Activated naive CD4-positive, alpha-beta T cell treated with anti-CD3 and anti-CD28 coated beads, Interleukin-2, amount 50 U/mL, for 72 hours (primary cell): Measurements from ENCODE around the gene DMPK. TPM values are rescaled to one million over a fixed set of nuclear protein-coding genes. Genes with fewer than 3 reads are reported as not detected.
"Not testable (repeated sequence)": the region's sequence is repeated elsewhere in the genome, so short reads cannot be mapped to it uniquely, and the experiment has no call there.

Experiments used
- ATAC-seq, 2 donors: fragments of 150-1000 bp; cut with Tn5 transposase; 2 replicates each; pipeline ENCODE4 v1.10.0; 2021; ENCODE audit warnings: mild to moderate bottlenecking in 2 of 2, moderate library complexity in 2 of 2
- DNase-seq, 2 donors: peaks; one replicate each; pipeline ENCODE4 v3.0.0; 2021 to 2022; ENCODE audit warnings: low spot score in 2 of 2
- H3K27ac Mint-ChIP-seq, 2 donors: one replicate each; pipeline ENCODE4 v1.8.0; 2022; ENCODE audit warnings: mild to moderate bottlenecking in 2 of 2, mixed read lengths in 2 of 2
- H3K36me3 Mint-ChIP-seq, 2 donors: one replicate each; pipeline ENCODE4 v1.8.0; 2022; ENCODE audit warnings: mixed read lengths in 2 of 2
- H3K9me3 Mint-ChIP-seq, 2 donors: one replicate each; pipeline ENCODE4 v1.8.0; 2022; ENCODE audit warnings: mixed read lengths in 2 of 2
- total RNA-seq, 2 donors: library from RNA; stranded (reverse); gene quantifications; one replicate each; pipeline ENCODE4 v1.2.3, GENCODE V29; 2022

The DMPK gene
- total RNA-seq, 2 donors from 2014 or later: 11.1 to 13.8 TPM

DNA sequence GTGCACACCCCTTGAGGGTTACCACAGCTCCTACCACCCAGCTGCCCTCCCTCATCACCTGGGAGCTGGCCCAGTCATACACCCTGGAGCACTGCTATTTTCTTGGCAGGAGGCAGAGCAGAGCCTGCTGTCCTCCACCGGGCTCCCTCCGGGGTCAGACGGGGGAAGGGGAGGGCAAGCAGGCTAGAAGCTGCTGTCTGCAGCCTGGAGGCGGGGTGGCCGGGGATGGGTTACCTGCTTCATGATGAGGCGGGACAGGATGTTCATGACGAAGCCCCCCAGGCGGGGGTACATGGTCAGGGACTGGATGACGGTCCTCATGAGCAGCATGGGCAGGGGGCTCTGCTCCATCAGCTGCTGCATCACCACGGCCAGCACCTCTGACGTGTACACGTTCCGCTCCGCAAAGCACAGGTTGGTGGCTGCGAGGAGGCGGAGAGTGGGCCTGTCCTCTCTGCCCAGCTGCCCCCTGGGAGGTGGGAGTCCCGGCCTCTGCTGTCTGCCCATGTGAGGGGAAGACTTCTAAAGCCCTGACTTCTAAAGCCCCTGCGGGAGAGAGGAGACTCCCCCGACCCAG is 35.5 kb upstream of the DMPK start:
- Mint-ChIP-seq H3K27ac (no peak overlapping the region), H3K9me3 (no peaks in the 10 kb centered on the region), H3K36me3 (no peaks in the 10 kb centered on the region)
- ATAC-seq (peak; percentile 5 to 19), DNase-seq (no peak)

- Mint-ChIP-seq H3K27ac (peak overlapping the region in 1 of 2 donors; percentile 44), H3K9me3 (no peaks in the 10 kb centered on the region)
Observed at GRCh38 chr19:45817010-45817724, 34.9 kb upstream of the DMPK start.

GRCh38 chr19:45816236-45817009 is 34.1 kb upstream of the DMPK start:
- Mint-ChIP-seq H3K36me3 (no peaks in the 10 kb centered on the region), H3K27ac (no peak overlapping the region), H3K9me3 (no peaks in the 10 kb centered on the region)
- DNase-seq (no peak), ATAC-seq (no peak)

More at GRCh38 chr19:45817010-45817724, 34.9 kb upstream of the DMPK start:
- no peaks in the 10 kb centered on the region for H3K36me3 Mint-ChIP-seq
- peak; percentile 92 to 99 for DNase-seq
- peak; percentile 95 for ATAC-seq

GRCh38 chr19:45815481-45816216 is 33.4 kb upstream of the DMPK start:
- no peaks in the 10 kb centered on the region for H3K36me3 Mint-ChIP-seq
- no peak overlapping the region for H3K27ac Mint-ChIP-seq
- DNase-seq (no peak), ATAC-seq (no peak)
- H3K9me3 Mint-ChIP-seq: no peaks in the 10 kb centered on the region

DNA sequence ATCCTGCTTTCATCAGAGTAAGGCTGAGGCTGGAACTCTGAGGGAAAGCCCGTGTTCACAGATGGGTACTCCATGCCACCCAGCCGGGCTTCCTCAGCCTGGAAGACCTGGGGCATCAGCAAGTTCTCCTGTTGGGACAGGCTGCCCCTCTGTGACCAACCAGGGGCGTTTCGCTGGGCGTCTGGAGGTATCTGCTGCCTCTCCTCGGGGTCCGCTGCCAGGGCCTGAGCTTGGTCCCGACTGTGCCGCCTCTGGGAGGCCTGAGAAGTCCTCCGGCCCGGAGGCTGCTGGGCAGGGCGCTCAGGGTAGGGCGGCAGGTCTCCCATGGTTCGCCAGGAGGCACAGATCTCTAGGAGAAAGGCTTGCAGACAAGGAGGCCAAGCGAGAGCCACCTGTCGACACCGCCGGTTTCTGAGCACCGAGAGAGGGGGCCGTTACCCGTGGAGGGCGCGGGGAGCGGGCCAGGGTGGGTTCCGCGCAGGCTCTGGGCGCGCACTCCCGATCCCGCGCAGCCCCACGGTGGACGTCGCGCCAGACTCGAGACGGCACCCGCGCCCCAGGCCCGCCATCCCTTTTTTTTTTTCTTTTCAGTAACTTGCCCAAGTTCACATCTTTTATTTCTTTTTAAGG is 32.7 kb upstream of the DMPK start, which contains the start of gene RSPH6A:
TSS of gene RSPH6A (minus strand) at position 458 of the 630 bp plus-strand sequence. CDS start at position 326, 132 bp downstream.
- H3K9me3 Mint-ChIP-seq: no peaks in the 10 kb centered on the region
- H3K27ac Mint-ChIP-seq: peak within 1 kb of the TSS in 1 of 2 donors; percentile 36
- DNase-seq (no peak), ATAC-seq (no peak)
- H3K36me3 Mint-ChIP-seq: no peaks in the 10 kb centered on the region

DNA sequence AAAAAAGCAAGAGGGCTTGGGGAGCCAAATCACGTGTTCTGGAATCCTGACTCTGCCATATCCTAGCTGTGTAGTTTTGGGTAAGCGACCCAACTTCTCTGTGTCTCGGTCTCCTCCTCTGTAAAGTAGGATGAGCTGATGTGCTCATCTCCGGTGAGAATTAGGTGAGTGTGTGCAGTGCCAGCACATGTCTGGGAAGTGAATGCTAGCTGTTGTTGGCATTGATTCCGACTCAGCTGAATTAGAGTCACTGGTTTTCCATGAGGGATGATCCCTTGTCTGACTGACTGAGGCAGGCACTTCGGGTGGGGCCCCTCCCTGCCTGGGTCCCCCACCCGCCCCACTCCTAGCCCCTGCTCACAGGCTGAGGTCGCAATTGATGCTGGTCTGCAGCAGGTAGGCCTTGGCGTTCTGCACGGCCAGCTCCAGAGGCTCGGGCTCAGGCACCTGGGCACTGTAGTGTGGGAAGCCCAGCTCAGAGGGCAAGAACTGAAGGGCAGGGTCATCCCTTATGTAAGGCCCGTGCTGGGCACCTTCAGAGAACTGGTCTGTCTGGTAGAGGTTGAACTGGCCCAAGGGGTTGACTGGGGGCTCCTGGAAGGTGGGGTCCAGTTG is 32.0 kb upstream of the DMPK start:
- Mint-ChIP-seq H3K27ac (peak overlapping the region in 1 of 2 donors; percentile 36), H3K36me3 (no peaks in the 10 kb centered on the region), H3K9me3 (no peaks in the 10 kb centered on the region)
- ATAC-seq: no peak
- no peak for DNase-seq

DNA sequence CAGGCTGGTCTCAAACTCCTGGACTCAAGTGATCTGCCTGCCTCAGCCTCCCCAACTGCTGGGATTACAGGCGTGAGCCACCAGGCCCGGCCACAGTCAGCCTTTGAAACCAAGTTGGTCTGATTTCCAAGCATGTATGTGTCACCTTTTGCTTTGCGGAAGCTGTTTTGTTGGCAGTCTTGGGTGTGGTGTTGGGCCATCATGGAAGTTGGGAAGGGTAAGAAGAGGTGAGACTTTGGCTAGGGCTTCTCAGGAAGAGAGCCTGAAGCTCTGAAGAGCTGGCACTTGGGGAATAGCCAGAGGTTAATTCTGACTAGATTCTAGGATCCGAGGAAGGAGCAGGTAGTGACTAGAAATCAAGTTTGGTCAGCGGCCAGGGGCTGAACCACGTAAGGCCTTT is 30.0 kb upstream of the DMPK start:
- no peak for DNase-seq
- Mint-ChIP-seq H3K36me3 (no peaks in the 10 kb centered on the region), H3K9me3 (no peaks in the 10 kb centered on the region), H3K27ac (no peak overlapping the region)
- no peak for ATAC-seq

DNA sequence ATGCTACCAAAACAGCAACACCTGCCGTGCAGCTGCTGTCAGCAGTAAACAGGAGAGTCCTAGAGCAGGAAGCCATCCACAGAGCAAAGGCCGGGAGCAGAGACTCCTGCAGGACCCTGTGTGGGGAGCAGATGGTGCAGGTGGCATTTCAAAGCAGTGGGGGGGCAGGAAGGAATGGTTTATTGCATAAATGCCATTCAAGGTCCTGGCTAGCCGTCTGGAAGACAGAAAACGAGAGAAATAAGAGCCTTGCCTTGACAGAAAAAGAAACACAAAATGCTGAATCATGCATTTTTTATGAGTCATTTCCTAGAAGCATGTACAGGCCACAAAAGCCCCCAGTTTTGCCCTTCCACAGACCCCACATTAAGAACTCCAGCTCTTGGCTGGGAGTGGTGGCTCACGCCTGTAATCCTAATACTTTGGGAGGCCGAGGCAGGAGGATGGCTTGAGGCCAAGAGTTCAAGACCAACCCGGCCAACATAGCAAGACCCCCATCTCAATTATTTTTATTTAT is 27.4 kb upstream of the DMPK start:
- no peak for DNase-seq
- ATAC-seq: peak in 1 of 2 donors; percentile 47
- no peaks in the 10 kb centered on the region for H3K9me3 Mint-ChIP-seq
- peak overlapping the region in 1 of 2 donors; percentile 76 for H3K27ac Mint-ChIP-seq
- H3K36me3 Mint-ChIP-seq: no peaks in the 10 kb centered on the region

- H3K36me3 Mint-ChIP-seq: no peaks in the 10 kb centered on the region
Observed at GRCh38 chr19:45805719-45806118, 23.4 kb upstream of the DMPK start.

DNA sequence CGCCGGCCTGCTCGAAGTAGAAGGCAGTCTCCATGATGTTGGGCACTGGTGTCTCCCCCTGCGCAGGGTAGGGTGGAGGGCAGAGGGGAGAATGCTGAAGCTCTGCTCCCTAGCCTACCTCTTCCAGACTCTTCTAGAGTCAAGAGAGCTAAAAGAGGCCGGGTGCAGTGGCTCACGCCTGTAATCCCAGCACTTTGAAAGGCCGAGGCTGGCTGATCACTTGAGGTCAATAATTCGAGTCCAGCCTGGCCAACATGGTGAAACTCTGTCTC is 22.6 kb upstream of the DMPK start:
- Mint-ChIP-seq H3K36me3 (no peaks in the 10 kb centered on the region), H3K27ac (no peak overlapping the region), H3K9me3 (no peaks in the 10 kb centered on the region)
- ATAC-seq (no peak), DNase-seq (no peak)

More at GRCh38 chr19:45805719-45806118, 23.4 kb upstream of the DMPK start:
- no peak for ATAC-seq
- no peak overlapping the region for H3K27ac Mint-ChIP-seq
- no peaks in the 10 kb centered on the region for H3K9me3 Mint-ChIP-seq
- no peak for DNase-seq

DNA sequence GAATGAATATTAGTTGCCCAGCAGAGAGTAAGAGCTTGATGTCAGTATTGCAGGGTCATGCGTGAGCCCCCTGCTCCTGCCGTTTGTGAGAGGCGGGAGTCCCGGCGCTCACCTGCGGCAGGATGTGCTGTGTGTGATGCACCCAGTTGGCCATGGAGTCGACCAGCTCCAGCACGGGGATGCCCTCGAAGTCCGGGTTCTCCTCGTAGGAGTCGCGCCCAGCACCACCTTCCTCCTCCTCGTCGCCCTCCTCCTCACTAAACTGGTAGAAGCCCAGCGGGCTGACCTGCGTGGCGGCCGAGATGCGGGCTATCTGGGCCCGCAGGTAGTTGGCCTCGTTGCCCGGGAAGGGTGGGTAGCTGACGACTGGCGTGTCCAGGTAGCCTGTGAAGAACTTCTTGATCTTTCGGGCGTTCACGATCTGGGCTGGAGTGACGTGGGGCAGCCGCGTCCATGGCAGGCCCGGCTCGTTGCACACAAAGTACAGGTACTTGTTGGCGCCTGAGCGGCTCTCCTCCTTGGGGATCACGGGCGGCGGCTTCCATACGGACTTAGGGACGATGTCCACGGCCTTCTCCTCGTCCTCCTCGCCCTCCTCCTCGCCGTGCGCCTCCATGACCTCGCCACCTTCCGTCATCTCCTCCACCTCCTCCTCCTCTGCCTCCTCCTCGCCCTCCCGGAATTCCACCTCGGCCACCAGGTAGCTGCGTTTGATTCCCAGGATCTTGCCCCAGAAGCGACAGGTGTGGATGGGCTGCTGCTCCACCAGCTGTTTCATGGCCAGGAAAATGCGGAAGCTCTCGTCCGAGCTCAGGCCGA is 22.1 kb upstream of the DMPK start:
- ATAC-seq (no peak), DNase-seq (no peak)
- H3K27ac Mint-ChIP-seq: no peak overlapping the region
- H3K36me3 Mint-ChIP-seq: no peaks in the 10 kb centered on the region
- no peaks in the 10 kb centered on the region for H3K9me3 Mint-ChIP-seq

DNA sequence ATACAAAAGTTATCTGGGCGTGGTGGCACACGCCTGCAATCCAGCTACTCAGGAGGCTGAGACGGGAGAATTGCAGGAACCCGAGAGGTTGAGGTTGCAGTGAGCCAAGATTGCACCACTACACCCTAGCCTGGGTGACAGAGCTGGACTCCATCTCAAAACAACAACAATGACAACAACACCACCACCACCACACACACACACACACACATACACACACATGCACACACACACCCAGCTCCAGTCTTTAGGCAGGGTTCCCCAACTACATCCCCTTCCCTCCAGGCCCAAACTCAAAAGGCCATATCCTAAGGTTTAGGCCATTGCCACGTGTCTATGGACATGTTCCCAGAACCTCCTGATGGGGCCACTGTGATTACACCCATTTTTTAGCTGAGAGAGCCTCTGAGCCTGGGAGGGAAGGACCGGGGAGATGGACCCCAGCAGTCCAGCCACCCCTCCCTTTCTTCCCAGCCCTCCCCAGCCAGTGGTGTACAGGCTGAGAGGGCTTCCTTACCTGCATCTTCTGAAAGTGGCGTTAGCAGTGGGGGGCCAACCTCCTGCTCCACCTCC is 19.4 kb upstream of the DMPK start:
- no peaks in the 10 kb centered on the region for H3K9me3 Mint-ChIP-seq
- H3K36me3 Mint-ChIP-seq: no peaks in the 10 kb centered on the region
- H3K27ac Mint-ChIP-seq: peak overlapping the region in 1 of 2 donors; percentile 83
- no peak for DNase-seq
- ATAC-seq: no peak

DNA sequence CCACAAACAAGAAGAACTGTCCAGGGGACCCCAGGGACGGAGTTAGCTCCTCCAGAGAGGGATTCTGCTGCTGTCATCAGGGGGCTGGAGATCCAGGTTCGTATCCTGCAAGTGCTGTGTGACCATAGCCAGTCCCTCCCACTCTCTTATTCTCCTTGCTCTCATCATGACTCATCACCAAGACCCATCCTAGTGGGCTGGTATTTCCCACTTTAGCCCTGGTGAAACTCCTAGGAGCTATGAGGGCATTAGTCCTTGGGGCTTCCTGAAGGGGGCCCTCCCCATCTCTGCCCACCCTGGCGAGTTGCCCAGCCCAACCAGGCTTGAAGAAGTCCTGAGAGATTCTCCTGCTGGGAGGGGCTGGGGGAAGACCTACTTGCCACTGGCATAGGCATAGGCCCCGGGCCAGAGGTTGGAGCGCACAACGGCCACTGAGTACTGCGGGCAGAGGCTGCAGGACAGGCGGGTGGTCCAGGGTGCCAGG is 17.8 kb upstream of the DMPK start:
- no peak overlapping the region for H3K27ac Mint-ChIP-seq

GRCh38 chr19:45799541-45799940 is 17.3 kb upstream of the DMPK start:
- H3K27ac Mint-ChIP-seq, H3K36me3 Mint-ChIP-seq, ATAC-seq, DNase-seq, H3K9me3 Mint-ChIP-seq: not testable (repeated sequence)

More for the DNA sequence above, 17.8 kb upstream of the DMPK start:
- ATAC-seq (no peak), DNase-seq (no peak)
- H3K36me3 Mint-ChIP-seq: no peaks in the 10 kb centered on the region
- no peaks in the 10 kb centered on the region for H3K9me3 Mint-ChIP-seq
